Right atrium auricular region (tissue), 2 donors: ENCODE results near the gene BHLHA9. TPM values are rescaled to one million over a fixed set of nuclear protein-coding genes. Genes with fewer than 3 reads are reported as not detected.
"Not testable (repeated sequence)": the region's sequence is repeated elsewhere in the genome, so short reads cannot be mapped to it uniquely, and the experiment has no call there.

Experiments
- DNase-seq: peaks from one replicate; pipeline ENCODE4 v3.0.0-alpha.2; 2019; ENCODE audit warnings: low spot score
- H3K27ac ChIP-seq, 2 donors: fragments of 200-600 bp; sonication (generic); 1 replicate in 1 of 2; 2 replicates in 1 of 2; pipeline ENCODE4 v1.5.1; 2016 to 2019
- H3K27me3 ChIP-seq, 2 donors: fragments of 200-600 bp; sonication (generic); one replicate each; pipeline versions ENCODE4 v1.5.1 to v1.6.0; 2017 to 2019
- H3K36me3 ChIP-seq: fragments of 200-600 bp; sonication (generic); one replicate; pipeline ENCODE4 v1.5.1; 2016
- H3K4me1 ChIP-seq, 2 donors: fragments of 200-600 bp; sonication (generic); one replicate each; pipeline versions ENCODE4 v1.5.1 to v1.6.0; 2017 to 2019
- H3K4me3 ChIP-seq, 2 donors: fragments of 200-600 bp; sonication (generic); 1 replicate in 1 of 2; 2 replicates in 1 of 2; pipeline ENCODE4 v1.5.1; 2017 to 2019; ENCODE audit warnings: mild to moderate bottlenecking in 1 of 2, moderate library complexity in 1 of 2
- H3K9me3 ChIP-seq, 2 donors: fragments of 200-600 bp; sonication (generic); one replicate each; pipeline ENCODE4 v1.5.1; 2019
- CTCF ChIP-seq, 2 donors: fragments of 200-600 bp; sonication (generic); IDR thresholded peaks; one replicate each; pipeline ENCODE4 v1.5.1; 2019; ENCODE audit warnings: antibody characterized with exemption in 2 of 2
- total RNA-seq, 2 donors: library from RNA; depleted of rRNA; stranded (reverse); fragments of >200 nt; gene quantifications; one replicate each; pipeline ENCODE4 v1.1.0, GENCODE V29; 2016

Gene BHLHA9
- total RNA-seq, 2 donors from 2014 or later, result not detected

- no peak for DNase-seq
- Histone ChIP-seq H3K4me3 (no peak overlapping the region), H3K36me3 (no peaks in the 10 kb centered on the region), H3K27me3 (no peaks in the 10 kb centered on the region), H3K27ac (no peak overlapping the region), H3K9me3 (no peaks in the 10 kb centered on the region), H3K4me1 (no peaks in the 10 kb centered on the region)
- TF ChIP-seq CTCF (IDR thresholded peaks at IDR 0.05), result no peak
These were observed 31.0 kb upstream of the BHLHA9 start for GRCh38 chr17:1239210-1239609.

- H3K27ac ChIP-seq, H3K36me3 ChIP-seq, H3K9me3 ChIP-seq, H3K4me3 ChIP-seq, DNase-seq, H3K4me1 ChIP-seq, H3K27me3 ChIP-seq: not testable (repeated sequence)
These were observed 29.8 kb upstream of the BHLHA9 start for GRCh38 chr17:1240426-1240825.

GRCh38 chr17:1241929-1242328 lies 28.3 kb upstream of the BHLHA9 start:
- H3K4me3 ChIP-seq, result no peak overlapping the region
- no peaks in the 10 kb centered on the region for H3K9me3 ChIP-seq
- no peak for TF ChIP-seq CTCF (IDR thresholded peaks at IDR 0.05)
- no peaks in the 10 kb centered on the region for H3K36me3 ChIP-seq
- H3K27ac ChIP-seq, result no peak overlapping the region
- H3K27me3 ChIP-seq, result no peaks in the 10 kb centered on the region
- H3K4me1 ChIP-seq, result no peaks in the 10 kb centered on the region
- no peak for DNase-seq

GRCh38 chr17:1244606-1245012 lies 25.6 kb upstream of the BHLHA9 start:
- H3K4me1 ChIP-seq, result no peaks in the 10 kb centered on the region
- TF ChIP-seq CTCF (IDR thresholded peaks at IDR 0.05), result no peak
- DNase-seq, result no peak
- H3K4me3 ChIP-seq, result no peak overlapping the region
- H3K36me3 ChIP-seq, result no peaks in the 10 kb centered on the region
- no peaks in the 10 kb centered on the region for H3K9me3 ChIP-seq
- H3K27ac ChIP-seq, result no peak overlapping the region
- no peaks in the 10 kb centered on the region for H3K27me3 ChIP-seq

- H3K4me1 ChIP-seq, result peaks cover 0 to 11% of the 10 kb centered on the region in 2 donors
- H3K36me3 ChIP-seq, result no peaks in the 10 kb centered on the region
- H3K27me3 ChIP-seq, result no peaks in the 10 kb centered on the region
- no peaks in the 10 kb centered on the region for H3K9me3 ChIP-seq
- TF ChIP-seq CTCF (IDR thresholded peaks at IDR 0.05), result no peak
- DNase-seq, result no peak
- H3K27ac ChIP-seq, result no peak overlapping the region
- H3K4me3 ChIP-seq, result no peak overlapping the region
These were observed 18.2 kb upstream of the BHLHA9 start for GRCh38 chr17:1251866-1252608.

- H3K27ac ChIP-seq, result no peak overlapping the region
- H3K4me3 ChIP-seq, result no peak overlapping the region
- H3K27me3 ChIP-seq, result no peaks in the 10 kb centered on the region
- H3K9me3 ChIP-seq, result no peaks in the 10 kb centered on the region
- peaks cover 0 to 19% of the 10 kb centered on the region in 2 donors for H3K4me1 ChIP-seq
- no peak for TF ChIP-seq CTCF (IDR thresholded peaks at IDR 0.05)
- H3K36me3 ChIP-seq, result no peaks in the 10 kb centered on the region
- no peak for DNase-seq
These were observed 15.2 kb upstream of the BHLHA9 start for GRCh38 chr17:1255041-1255440.
